Right renal pelvis (tissue), 4 donors: ENCODE measurements around the gene RAB4A. TPM values are rescaled to one million over a fixed set of nuclear protein-coding genes. Genes with fewer than 3 reads are reported as not detected.
A peak's percentile ranks its signal among the peaks of the same experiment; 100 is the strongest.

ENCODE experiments used
- DNase-seq, 4 donors: peaks; one replicate each; pipeline ENCODE4 v3.0.0-alpha.2; 2013; ENCODE audit warnings: low read depth in 4 of 4, low spot score in 3 of 4, missing footprints in 1 of 4
- polyA plus RNA-seq, 4 donors: library from polyadenylated mRNA; unstranded; fragments of 120-200 nt; gene quantifications; one replicate each; pipeline ENCODE4 v1.2.1, GENCODE V29; 2013; ENCODE audit not compliant: insufficient read length in 4 of 4

Gene RAB4A, protein sequence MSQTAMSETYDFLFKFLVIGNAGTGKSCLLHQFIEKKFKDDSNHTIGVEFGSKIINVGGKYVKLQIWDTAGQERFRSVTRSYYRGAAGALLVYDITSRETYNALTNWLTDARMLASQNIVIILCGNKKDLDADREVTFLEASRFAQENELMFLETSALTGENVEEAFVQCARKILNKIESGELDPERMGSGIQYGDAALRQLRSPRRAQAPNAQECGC
- polyA plus RNA-seq = 10 to 100 TPM; 51.9 to 65.9 (median 59.4) TPM

DNA sequence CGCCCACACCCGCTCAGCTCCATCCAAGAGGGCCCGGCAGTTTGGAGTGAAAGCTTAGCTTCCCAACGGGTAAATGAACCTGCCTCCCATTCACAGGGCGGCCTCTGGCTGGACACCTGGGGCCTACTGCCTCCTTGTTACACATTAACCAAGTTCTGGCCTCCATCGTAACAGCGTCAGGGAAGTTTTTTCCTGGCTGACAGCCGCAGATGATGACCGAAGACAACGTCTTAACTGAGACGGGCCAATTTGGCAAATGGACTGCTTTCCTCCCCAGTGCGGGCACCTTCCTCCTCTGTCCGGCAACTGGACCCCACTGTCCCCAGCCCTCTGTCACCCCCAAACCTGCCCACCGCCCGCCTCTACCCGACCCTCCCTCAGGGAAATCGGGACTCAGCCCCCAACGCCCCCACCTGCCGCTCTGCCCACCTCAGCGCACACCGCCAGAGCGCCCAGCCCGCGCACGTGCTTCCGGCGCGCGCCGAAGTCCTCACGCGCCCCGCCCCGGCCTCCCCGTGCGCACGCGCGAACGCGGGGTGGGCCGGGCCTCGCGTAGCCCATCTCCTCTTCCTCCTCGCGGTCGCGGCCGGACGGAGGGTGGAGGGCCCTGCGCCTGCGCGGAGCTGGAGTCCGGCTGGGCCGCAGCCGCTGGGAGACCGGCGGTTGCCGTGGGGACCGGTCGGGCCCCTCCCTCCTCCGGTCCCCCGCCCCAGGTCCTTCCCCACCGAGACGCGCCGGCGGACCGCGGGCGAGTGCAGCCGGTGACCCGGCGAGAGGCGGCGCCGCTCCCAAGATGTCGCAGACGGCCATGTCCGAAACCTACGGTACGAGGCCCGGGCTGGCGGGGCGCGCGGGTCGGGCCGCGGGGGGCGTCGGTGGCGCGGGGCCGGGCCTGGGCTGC lies at the start of gene RAB4A:
TSS of gene RAB4A (plus strand) at position 565 of the 901 bp plus-strand sequence. CDS start at position 794, 229 bp downstream.
- DNase-seq = peak; percentile 78 to 84 (median 82)

DNA sequence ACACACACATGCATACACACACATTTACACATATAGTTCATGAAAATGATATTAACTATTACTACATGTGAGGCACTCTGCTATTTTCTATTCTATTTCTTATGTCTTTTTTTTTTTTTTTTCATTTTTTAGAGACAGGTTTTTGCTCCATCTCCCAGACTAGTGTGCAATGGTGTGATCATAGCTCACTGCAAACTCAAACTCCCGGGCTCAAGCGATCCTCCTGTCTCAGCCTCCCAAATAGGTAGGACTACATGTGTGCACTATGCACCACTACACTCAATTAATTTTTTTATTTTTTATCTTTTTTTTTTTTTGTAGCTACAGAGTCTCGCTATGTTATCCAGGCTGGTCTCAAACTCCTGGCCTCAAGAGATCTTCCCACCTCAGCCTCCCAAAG lies 48.8 kb upstream of the RAB4A start:
- DNase-seq = no peak

DNA sequence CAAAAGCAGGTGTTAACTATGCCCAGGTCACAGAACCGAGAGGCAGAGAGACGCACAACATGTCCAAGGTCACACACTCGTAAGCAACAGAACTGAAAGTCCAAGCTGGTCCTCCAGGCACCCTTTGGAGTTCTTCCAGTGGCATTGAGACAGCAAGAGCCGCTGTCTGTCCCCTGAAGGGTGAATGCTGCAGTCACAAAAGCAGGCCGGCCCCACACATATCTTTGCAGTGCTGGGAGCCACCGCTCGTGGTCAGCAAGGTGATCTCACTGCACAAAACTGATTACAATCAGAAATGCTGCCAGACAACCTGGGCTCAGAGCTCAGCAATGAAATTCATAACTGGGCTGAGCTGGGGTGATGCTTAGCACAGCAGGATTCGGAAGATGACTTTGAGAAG lies 47.4 kb upstream of the RAB4A start:
- DNase-seq = no peak

DNA sequence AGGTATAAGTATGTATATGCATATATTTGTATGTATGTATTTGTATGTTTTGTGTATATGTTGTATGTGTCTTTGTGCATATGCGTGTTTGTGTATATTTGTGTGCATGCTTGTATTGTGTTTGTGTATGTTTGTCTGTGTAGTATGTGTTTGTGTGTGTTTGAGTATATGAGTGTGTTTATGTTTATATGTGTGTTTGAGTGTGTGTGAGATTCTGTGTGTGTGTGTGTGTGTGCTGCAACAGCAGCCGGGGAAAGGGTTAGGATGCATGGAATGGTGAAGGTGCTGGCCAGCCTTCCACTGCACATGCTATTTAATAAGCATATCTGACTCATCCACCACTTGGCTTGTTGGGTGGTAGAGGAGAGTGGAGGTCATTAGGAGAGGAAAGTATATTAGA lies 46.6 kb upstream of the RAB4A start:
- no peak for DNase-seq

DNA sequence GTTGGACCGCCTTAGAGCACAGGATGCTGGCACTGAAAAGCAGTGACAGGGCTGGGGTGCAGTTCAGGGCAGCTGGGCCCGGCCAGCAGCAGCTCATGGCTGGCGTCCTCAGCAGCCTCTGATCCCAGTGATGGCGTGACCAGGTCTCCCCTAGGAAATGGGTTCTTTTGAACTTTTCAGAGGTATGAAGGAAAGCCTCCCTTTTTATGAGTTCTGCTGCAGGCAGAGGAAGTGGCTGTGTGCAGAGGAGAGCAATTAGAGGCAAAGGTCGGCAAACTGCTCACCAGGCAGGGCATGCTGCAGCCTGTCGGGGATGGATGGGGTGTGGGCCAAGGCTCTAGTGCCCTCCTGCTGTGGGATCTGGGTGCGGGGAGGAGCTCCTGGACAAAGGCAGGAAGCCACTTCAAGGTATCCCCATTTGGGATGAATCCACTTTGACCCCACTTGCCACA lies 45.6 kb upstream of the RAB4A start:
- no peak for DNase-seq

DNA sequence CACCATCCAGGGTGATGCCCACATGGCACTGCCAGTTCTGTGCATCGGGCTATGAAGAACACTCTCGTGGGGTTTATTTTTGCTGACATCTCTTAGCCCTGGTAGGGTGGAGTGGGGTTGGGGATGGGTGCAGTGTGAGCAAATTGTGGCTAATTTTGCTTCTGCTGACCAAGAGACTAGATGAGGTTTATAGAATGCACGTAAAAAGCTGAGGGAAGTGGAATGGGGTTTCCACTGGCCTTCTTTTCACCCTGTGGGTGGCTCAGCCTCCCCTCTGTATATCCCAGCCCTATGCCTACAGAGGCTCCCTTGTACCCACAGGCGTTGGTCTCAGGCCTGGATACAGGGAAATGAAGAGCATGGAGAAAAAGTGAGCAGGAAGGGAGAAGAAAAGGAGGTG lies 44.1 kb upstream of the RAB4A start:
- no peak for DNase-seq

DNA sequence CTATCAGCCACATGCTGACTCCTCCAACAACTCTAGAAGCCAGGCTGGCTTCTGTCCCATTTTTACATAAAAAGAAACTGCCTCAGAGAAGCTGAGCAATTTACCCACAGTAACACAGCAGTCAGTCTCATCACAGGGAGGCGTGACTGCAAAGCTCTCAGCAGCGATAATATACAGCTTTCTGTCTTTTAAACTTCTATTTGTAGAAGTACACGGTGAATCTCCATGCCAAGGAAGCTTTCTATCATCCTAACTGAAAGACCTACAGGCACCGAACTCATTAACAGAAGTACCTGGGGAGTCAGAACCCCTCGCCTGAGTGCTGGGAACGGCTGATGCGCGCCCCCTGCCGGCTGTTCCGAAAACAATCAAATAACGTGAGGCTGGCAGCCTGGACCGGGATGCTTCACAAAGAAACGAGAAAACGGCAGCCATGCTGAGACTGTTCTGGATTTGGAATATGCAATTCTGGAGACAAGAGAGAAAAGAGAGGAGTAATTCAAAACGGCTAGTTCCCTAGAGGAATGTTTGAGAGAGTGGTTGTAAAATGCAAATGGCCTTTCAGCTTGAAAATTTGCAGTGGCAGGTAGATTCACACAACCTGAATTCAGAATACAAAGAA lies 43.5 kb upstream of the RAB4A start:
- peak in 1 of 4 donors; percentile 66 for DNase-seq

DNA sequence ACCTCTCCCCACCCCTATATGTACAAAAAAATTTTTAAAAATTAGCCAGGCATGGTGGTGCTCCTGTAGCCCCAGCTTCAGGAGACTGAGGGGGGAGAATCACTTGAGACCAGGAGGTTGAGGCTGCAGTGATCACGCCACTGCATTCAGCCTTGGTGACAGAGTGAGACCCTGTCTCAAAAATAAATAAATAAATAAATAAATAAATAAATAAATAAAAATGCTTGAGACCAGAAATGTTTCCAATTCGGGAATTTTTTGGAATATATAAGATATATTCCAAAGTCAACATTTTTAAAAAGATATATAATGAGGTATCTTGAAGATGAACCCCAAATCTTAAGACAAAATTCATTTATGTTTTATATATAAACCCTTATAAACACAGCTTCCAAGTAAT lies 42.4 kb upstream of the RAB4A start:
- DNase-seq = no peak

DNA sequence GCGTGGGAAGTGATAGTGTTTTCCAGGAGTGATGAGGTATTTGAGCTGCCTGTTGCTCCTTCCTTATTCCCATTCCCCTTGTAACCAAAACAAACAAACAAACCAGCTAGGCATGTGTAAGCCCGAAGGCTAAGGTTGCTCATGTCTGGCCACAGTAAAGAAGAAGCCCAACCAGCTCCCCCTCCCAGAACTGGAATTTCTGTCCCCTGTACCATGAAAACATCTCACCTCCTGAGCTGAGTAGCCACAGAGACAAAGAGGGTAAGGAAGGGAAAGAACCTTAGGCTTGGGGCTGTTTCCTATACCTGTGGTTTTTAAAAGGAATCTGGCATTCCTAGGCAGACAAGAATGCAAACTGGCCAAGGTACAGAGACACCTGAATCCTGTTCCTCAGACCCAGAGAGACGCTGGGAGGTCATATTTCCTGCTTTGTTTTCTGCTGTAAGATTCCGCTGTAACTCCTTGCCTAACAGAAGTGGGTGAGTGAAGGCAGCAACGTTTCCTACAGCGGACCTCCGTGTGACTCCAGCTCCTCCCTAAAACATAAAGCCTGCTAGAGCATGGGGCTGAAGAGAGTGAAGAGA lies 41.7 kb upstream of the RAB4A start:
- DNase-seq = no peak

DNA sequence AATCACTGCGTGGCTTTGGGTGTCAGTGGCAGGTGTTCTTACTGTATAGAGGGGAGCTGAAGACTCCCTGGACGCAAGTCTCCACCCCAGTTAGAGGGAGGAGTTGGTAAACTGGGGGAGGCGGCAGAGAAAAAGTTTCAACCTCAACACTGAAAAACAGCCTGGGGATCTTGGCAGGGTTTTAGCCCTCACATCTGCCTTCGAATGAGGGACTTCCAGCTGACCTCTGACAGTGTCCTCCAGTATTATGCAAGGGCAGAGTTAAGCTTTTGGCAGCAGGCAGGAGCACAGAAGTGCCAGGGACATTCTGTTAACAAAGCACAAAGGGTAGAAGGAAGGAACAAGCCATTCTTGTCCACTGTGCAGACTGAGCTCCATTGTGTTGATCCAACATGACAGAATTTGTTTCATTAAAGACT lies 41.2 kb upstream of the RAB4A start:
- no peak for DNase-seq

DNA sequence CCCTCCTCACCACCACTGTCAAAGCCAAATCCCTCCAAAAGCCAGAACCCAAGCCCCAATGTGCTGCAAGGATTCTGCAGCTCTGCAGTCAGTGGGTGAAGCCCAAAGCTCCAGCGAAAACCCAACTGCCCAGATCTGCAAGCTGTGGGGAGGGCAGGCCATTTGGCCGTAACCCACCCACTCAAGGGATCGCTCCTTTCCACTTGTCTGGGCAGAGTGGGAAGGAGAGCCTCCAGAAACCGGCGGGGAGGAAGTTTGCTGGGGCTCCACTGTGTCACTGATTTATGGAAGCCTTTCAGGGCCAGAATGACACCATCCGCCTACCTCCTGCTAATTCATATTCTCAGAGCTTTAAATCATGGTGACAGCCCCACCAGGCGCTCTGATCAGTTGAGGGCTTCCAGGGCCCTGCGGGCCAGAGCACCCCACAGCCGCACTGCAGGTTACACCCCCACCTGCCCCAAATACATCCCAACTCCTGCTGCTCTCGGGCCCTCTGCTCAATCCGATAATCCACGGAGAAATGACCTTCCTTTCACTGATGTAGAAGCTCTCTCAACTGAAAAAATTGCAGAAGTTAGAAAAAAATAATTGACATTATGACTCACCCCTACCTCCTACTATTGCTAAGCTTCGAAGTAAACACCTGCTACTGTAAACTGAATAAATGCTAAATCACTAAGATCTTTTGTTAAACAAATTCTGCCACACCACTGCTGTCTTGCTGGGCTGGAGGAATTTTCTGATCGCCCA lies 40.6 kb upstream of the RAB4A start:
- DNase-seq = no peak

DNA sequence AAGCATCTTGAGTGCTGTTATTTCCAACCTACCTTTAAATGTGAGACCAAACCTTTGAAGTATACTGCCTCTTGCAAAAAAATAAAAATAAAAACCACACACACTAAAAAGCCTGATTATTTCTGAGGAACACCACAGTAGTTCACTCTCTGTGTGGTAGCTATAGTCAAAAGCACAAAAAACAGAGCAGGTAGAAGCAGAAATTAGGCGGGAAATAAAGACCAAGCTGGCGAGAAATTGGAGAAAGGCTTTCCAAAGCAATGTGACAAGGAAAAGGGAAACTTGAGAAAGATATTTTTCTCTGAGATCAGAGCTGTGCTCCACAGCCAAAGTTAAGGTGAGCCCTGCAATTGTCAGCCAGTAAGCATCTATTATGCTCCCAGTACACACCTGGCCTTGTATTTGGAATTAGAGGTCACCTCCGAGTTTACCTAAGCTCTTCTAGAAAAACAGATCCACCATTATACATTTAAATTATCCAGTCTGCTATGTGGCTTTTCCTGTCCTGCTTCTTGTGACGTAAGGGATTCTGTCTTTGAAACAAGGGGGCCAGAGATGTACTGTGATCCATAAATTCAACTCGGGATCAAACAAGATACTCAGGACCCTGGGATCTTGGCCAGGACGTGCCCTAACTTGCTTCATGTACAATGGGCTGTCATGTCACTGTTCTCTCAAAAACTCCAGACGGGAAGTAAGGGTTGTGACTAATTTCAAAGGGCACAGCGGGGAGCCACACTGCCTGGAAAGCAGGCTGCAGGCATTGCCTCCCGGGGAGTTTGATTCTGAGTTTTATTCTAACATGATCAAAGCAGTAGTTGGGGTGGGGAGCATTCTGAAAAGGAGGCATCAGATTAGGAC lies 39.8 kb upstream of the RAB4A start:
- DNase-seq = no peak

DNA sequence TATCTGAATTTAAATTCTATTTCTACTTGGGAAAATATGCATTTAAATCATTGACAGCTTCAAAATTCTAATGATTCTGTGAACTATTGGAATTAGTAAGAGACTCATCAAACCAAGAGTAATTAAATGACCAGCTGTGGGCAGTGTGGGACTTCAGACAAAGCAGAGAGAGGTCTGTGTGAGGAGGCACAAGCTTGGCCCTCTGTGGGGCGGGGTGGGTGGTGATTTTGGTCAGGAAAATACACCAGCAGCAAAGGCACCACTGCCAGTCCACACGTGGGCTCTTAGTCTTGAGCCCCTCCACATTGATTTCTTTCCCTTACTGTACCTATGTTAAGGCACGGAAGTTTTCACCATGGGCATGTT lies 39.2 kb upstream of the RAB4A start:
- DNase-seq = no peak

DNA sequence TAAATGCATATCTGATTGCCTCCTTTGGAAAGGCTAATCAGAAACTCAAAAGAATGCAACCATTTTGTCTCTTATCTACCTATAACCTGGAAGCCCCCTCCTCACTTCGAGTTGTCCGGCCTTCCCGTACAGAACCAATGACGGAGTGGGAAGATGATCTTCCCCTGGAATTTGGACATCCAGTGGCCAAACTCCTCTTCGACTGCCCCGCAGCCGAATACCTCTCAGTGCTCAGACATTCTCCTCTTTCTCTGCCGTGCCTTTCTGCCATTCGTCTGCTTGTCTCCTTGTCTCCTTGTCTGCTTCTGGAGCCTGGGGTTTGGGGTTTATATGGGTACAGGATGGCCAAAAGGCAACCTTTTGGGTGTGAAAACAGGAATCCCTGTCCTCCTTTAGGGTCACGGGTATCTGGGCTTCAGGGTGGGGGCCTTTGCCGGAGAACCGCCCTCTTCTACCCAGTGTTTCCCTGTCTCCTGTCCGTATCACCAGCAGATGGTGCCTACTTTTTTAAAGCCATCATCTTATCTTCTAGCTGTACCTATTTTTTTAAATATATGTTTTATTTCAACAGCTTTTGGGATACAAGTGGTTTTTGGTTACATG lies 35.9 kb upstream of the RAB4A start:
- no peak for DNase-seq

DNA sequence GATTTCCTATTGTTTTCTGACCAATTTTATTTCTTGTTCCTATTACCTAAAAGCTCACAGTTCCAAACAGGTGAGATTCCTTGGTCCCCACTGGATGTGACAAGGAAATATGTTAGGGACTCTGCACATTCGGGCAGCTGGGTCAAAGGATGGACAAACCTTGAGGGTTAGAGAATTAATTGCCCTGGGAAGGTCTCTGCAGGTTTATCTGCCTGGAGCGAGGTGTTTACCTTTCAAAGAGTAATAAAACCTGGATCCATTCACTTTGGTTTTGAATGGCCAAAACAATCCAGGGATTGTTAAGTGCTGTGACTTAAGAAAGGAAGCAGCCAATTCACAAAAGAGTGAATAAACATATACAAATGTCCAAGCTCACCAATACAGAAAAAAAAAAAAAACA lies 33.6 kb upstream of the RAB4A start:
- no peak for DNase-seq

DNA sequence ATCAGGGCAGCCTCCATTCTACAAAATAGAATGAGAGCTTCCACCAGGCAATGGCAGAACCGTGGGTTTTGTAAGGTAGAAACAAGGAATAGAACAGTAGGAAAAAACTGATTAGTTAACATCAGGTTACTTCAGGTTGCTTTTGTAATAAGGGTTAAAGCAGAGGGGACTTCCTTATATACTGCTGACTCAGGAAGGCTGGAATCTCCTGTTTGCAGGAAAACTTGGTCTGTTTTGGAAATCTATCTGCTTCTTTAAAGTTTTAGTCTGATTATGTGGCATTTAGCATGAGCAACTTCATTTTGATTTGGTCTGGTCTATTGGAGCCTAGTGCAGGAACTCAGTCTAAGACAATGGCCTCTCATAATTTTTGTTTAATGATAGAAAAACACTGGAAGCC lies 32.7 kb upstream of the RAB4A start:
- DNase-seq = no peak

DNA sequence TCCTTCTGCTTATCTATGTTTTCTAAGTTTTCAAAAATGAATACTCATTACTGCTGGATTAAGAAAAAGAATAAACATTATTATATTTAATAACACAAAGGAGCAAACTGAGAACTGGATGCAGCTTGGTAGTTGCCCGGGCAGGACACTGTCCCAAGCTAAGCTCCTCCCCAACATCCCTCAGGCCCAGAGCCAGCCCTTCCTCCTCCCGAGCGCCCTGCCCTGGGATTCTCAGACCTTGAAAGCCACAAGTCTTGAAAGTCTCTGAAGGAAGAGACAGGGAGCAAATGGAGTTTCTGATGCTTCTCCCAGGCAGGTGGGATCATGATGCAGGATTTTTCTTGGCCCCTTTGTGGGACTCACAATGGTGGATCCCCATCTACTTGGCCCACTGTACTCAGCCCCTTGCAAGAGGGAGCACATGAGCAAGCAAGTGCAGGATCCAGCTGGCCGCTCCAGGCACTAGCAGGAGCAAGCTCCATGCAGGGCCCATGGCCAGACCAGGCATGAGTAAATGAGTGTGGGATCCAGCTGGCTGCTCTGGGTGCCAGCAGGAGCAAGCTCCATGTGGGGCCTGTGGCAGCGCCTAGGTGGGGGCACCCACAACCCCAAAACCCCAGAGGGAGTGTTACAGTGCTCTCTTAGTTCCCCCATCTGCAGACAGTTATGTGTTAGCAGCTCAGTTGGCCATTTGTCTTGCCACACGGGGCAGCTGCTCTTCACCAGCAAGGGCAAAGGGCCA lies 32.1 kb upstream of the RAB4A start:
- DNase-seq = no peak

DNA sequence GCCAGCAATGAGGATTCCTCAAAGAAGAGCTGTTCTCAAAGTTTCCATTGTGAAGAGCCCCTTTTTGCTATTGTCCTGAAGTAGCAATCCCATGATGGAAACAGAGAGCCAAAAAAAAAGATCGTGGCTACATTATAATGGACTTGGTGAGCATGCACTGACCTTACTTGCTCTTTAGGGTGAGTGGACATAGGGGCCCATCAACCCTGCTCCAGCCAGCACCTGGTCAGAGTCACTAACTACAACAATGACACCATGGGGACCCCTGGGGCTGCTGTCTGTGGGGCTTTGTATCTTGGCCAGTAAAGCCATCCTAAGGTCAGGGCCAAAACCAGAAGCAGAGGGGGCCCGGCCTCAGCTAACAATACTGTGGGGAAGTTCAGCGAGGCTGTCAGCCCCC lies 30.4 kb upstream of the RAB4A start:
- DNase-seq = no peak
